SIG-M5 (cell line): Measurements from ENCODE around the gene CXCL14.

ENCODE experiments used
- DNase-seq: peaks from one replicate; lab custom pipeline; 2025; lab: John Stamatoyannopoulos, UW

Gene CXCL14, protein sequence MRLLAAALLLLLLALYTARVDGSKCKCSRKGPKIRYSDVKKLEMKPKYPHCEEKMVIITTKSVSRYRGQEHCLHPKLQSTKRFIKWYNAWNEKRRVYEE

GRCh38 chr5:135578685-135579341, at the start of gene CXCL14:
CXCL14 (minus strand) TSS chr5:135578991; CDS start chr5:135578778, 213 bp downstream.
- peak; percentile 9 for DNase-seq

GRCh38 chr5:135626636-135627035, 47.8 kb upstream of the CXCL14 start:
- no peak for DNase-seq

GRCh38 chr5:135625961-135626360, 47.2 kb upstream of the CXCL14 start:
- DNase-seq: no peak

DNA sequence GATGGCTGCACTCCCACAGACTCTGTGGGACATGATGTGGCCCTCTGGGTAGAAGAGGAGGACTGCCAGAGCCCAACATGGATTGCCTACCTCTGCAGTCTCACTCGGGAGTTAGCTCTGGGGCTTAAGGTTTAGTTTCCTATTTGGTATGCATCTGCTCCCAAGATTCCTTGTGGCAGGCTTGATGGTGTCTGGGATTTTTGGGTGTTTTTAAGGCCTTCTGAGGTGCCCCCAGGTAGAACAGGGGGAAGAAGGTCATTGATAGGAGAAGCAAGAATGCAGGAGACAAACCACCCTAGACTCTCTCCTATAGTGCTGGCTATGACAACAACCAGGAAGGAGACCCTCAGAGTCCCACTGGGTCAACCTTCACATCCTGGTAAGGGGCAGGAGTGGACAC, 46.7 kb upstream of the CXCL14 start:
- DNase-seq: no peak

DNA sequence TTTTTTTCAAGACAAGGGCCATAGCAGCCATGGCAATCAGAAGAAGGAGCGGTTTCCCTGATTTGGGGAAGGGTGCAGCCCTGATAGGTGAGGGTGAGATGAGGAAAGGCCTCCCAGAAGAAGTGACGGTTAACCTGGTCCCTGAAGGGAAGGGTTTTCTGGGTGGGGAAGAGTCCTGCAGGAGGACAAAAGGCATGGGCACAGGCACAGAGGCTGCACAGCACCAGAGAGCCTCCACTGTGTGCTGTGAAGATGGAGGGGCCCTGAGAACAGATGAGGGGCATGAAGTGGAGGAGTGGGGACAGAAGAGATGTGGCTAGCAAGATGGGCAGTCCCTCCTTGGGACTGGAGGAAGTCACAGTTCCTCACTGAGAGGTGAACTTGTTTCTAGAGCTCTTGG, 46.3 kb upstream of the CXCL14 start:
- DNase-seq: no peak

DNA sequence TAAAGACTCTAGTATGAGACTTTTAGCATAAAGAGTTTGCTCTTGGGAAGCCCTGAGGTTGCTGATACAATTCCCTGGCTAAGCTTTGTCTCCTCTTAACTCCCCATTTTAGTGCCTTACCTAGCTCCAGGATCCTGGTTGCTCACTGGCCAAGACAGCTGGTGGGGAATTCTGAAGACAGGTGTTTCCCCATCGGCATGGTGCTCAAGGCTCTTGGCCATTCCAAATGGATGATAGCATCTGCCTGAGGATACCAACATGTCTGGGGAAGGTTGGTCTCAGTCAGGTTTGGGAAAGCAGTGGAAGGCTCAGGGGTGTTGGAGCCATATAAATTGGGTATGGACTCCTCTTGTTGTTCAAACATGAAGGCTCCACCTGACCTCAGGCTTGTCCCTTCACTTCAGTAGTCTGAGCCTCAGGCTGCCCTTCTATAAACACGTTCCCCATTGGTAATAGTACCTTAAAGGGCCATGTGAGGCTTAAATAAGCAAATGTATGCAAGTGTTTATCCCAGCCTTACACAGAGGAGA, 44.5 kb upstream of the CXCL14 start:
- DNase-seq: no peak

DNA sequence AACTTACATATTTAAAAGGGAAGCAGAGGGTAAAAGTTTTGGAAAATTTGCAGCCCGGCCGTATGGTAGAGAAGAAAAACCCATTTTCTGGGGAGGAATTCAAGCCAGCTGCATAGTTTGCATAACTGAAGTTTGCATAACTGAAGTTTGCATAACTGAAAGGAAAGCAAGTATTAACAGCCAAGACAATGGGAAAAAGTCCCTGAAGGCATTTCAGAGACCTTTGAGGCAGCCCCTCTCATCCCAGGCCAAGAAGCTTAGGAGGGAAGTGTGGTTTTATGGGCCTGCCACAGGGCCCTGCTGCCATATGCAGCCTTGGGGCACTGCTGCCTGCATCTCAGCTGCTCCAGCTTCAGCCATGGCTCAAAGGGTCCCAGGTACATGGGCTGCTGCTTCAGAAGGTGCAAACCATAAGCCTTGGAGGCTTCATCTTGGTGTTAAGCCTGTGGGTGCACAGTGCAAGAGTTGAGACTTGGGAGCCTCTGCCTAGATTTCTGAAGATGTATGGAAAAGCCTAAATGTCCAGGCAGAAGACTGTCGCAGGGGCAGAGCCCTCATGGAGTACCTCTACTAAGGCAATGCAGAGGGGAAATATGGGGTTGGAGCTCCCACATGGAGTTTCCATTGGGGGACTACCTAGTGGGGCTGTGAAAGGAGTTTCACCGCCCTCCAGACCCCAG, 36.9 kb upstream of the CXCL14 start:
- DNase-seq: no peak

GRCh38 chr5:135615171-135615570, 36.4 kb upstream of the CXCL14 start:
- no peak for DNase-seq

- no peak for DNase-seq
Measured at GRCh38 chr5:135609981-135610380, 31.2 kb upstream of the CXCL14 start.

DNA sequence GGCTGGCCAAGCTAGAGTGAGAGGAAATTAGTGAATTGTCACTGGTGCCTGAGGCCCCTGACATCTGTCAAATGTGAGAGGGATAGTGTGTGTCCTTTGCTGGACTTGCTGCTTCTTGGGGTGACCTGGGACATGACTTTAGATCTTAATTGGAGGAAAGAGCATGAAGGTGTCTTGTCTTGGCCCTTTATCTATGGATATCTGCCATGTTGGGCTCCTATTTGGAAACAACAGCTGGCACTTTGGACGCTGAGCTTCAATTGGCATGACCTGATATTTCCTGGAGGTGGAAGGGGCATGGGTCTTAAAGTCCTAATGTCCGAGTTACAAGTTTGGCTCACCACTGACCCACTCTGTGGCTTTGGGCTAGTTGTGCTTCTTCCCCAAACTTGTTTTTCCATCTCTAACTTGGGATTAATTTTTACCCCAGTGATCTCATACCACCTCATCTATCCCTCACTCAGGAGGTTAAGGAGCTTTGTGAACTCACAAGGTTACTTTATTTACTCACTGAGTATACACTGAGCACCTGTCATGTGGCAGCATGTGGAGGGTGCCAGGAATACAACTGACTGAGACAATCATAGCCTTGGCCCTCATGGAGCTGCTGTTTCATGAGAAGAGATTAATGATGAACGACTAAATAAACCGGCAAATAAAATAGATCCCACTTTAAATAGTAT, 30.1 kb upstream of the CXCL14 start:
- no peak for DNase-seq

- no peak for DNase-seq
Measured at GRCh38 chr5:135608361-135608760, 29.6 kb upstream of the CXCL14 start.

GRCh38 chr5:135606431-135606830, 27.6 kb upstream of the CXCL14 start:
- DNase-seq: no peak

- DNase-seq: no peak
Measured at GRCh38 chr5:135605221-135605620, 26.4 kb upstream of the CXCL14 start.

- DNase-seq: no peak
Measured at GRCh38 chr5:135604056-135604455, 25.3 kb upstream of the CXCL14 start.

DNA sequence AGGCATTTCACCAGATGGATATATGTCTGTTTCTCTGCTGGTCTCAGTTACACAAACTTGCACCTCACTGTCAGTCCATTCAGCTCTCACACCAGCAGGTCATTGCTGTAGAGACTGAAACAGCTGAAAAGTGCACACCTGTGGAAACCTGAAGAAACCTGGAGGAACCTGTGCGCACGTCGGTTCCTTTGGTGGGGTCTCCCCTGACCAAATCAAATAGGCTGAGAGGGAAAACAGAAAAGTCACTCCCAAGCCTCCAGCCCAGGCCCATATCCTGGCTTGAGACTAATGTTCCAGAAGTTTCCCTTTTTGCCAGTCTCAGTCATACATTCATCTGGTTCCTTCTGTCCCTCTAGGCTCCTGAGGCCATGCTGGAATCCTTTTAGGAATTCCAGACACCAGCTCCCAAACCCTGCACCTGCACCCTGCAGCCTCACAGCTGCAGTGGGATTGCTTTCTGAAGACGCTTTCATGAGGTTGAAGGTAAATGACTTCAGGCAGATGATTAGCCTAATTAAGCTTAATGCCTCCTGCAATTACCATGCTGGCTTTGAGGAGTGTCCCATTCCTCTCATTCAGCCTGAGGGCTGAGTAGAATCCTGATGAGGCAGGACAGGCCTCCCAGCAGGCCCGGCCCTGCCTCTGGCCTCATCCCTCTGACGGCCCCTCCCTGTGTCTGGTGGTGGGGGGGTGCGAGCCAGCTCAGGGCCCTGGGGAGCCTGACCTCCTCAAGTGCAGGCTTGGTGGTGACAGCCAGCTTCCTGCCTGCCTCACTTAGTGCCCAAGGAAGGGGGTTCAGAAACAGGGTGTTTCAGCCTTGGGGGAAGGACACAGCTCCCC, 24.3 kb upstream of the CXCL14 start:
- no peak for DNase-seq

DNA sequence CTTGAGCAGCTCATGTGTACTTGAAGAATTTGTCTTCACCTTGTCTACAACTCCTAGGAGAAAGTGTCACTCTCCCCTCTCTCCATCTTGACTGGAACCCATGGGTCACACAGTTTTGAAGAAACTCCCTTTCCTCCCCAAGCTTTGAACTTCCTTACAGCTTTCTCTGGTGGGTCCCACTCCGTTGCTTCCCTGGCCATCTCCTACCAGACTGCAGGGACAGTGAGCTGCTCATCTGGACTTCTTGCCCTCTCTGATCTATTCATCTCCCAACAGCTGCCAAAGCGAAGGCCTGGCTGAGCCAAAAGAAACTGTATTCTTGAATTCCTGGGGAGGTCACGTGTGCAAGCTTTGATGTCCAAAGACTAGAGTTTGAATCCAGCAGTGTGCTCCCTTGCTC, 22.7 kb upstream of the CXCL14 start:
- DNase-seq: no peak

- DNase-seq: no peak
Measured at GRCh38 chr5:135600971-135601381, 22.2 kb upstream of the CXCL14 start.

DNA sequence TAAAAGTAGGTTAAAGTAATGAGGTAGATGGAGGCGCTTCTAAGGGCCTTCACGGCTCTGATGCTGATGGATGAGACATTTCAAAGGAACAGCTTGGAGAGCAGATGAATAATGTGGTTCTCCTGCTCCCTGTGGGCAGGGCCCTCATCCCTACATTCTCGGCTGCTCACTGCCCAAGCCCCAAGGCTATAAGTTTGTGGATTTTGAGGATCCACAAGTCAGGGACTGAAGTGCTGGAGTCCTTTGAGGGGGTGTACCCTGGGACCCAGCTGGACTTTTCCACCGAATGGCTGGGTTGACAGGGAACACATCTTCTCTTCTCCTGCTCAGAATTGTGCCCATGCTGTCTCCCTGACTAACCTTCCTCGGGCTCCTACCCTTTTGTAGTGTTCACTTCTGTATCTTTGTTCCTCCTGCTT, 21.4 kb upstream of the CXCL14 start:
- no peak for DNase-seq

DNA sequence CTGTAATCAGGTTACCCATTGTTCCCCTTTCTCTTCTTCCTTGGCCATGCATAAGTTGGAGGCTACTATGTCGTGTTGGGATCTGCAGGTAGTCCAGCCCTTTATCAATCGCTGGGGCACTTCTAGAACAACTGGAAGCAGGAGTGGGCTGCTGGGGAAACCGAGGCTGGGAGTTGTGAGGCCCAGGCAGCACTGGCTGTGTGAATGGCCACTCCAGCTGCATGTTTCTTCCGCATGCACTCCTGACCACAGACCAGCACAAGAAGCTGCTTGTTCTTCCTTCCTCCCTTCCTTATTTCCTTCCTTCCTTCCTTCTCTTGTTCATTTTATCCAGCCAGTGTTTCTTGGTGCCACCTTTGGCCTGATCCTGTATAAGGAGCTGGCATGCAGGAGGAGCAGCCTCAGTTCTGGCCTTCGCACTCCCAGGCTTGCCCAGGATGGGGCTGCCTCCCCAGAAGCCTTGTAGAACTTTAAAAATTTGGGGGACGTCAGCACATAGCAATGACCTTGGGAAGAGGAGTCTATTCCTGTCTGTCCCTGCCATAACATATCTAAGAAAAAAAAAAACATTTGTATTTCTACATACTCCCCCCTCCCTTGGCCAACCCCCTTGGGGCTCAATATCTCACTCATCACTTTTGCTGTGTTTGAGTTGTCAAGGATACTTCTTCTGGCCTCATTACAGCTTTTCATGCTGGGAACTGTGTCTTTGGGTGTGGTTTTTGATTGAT, 20.8 kb upstream of the CXCL14 start:
- no peak for DNase-seq

GRCh38 chr5:135598691-135599395, 20.1 kb upstream of the CXCL14 start:
- DNase-seq: no peak

- DNase-seq: no peak
Measured at GRCh38 chr5:135596788-135597187, 18.0 kb upstream of the CXCL14 start.
